ENCODE data around the gene ZNF778. TPM values are rescaled to one million over a fixed set of nuclear protein-coding genes. Genes with fewer than 3 reads are reported as not detected.

Gene ZNF778
- 1 to 10 TPM; 4.6 to 6.3 (median 6.1) TPM for polyA plus RNA-seq (ENCODE audit: insufficient read length in 4 of 4)

- peak in 2 of 4 donors; percentile 73 to 75 for DNase-seq (ENCODE audit: low read depth in 4 of 4, low spot score in 2 of 4)
These were observed at the start of gene ZNF778 for GRCh38 chr16:89217388-89218191. Gene ZNF778, plus strand, starts transcription at chr16:89217703. Its CDS starts 3,425 bp downstream, at chr16:89221128.

DNA sequence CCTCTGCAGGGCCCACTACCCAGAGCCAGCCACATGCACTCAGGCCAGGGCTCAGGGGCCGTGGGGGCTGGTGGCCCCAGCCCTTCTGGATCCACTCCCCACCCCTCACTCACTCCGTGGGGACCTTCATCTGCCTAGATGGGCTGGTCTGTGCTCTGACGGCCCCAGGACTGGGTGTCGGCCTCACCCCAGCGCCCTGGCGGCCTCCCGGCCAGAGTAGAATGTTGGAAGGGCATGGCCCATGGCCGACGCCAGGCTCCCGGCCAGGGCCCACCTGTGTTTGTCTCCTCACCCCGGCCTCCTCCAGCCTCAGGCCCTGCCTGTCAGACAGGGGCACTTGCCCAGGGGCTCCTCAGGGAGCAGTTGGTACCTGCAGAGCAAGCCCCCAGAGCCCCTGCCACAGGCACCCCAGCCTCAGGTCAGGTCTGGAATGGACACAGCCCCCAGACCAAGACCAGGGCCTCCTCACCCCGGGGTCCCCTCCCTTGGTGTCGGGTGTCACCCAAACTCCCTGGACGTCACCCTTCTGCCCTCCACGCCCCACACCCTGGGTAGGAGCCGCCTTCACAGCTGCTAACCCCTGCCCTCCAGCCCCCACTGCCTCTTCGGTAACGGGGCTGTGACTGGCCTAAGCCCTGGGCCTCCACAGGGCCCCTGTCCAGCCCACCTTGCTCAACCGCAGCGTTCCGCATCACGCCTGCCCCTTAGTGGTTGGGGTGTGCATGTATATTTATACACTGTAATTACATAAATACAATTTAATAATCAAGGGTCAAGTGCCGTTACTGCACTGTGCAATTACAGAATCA lies 48.9 kb upstream of the ZNF778 start:
- DNase-seq (ENCODE audit: low read depth in 4 of 4, low spot score in 2 of 4) = no peak

DNA sequence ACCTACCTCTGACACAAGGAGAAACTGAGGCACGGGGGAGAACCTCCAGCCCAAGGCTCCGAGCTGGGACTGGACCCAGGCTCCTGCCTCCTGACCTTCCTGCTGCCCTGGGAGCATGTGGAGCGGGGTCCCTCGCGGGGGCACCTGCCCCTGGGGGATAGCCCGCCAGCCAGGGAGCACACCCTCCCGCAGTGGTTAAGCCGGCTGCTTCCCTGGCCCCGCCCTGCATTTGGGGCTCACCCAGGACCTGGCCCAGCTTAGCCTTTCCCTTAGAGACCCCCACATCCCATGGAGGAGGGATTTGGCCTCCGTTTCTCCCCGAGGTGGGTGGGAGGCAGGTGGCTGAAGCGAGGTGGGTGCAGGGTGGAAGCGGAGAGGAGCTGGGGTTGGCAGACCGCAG lies 47.7 kb upstream of the ZNF778 start:
- no peak for DNase-seq (ENCODE audit: low read depth in 4 of 4, low spot score in 2 of 4)

- no peak for DNase-seq (ENCODE audit: low read depth in 4 of 4, low spot score in 2 of 4)
These were observed 46.9 kb upstream of the ZNF778 start for GRCh38 chr16:89170346-89171215.

DNA sequence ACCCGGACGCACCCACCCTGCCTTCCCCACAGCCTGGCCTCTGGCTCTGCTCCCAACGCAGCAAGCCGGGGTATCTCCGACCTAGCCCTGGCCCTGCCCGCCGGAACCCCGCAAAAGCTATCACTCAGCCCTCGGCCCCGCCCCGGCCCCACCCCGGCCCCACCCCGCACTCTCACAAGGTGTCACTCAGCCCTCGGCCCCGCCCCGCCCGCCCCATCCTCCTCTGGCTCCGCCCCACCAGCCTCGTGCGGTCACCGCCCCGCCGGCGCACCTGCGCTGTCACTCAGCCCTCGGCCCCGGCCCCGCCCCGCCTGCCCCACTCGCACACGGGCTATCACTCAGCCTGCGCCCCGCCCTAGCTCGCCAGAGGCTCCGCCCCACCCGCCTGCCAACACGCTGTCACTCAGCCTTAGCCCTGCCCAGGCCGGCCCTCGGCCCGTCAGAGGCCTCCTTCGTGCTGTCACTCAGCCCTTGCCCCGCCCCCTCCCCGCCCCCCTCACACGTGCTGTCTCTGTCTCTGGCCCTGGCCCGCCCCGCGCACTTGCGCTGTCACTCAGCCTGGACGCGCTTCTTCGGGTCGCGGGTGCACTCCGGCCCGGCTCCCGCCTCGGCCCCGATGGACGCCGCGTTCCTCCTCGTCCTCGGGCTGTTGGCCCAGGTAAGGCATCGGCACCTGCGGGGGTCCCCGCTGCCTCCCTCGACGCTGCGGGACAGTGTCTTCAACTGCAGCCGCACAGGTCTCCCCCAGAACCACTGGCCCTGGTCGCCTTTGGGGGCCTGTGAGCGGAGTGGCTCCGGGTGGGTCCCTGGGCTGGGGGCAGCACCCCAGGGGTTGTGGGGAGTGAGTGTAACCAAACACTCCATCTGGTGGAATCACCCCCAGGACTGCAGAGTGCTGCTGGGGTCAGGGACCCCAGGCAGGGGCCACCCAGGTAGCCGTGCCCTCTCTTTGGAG lies 46.0 kb upstream of the ZNF778 start, which contains the start of gene CDH15:
Gene CDH15, plus strand, starts transcription at position 533 of the 955 bp plus-strand sequence. Its CDS starts 84 bp downstream, at position 617.
- peak in 2 of 4 donors; percentile 71 to 86 for DNase-seq (ENCODE audit: low read depth in 4 of 4, low spot score in 2 of 4)

DNA sequence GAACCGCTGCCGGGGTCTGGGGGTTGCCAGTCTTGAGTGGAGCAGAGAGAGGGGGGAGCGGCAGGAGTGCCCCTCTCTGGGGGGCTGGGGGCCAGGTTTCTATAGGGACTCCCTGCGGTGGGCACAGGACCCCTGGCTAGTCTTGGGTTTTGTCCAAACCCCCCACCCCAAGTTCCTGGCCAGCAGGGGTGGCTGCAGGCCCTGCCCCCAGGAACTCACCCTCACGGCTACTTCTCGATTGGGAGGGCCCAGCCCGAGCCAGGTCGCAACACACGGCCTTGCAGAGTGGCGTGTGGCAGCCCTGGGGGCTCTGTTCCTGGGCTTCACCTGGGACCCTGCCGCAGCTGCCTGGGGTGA lies 45.4 kb upstream of the ZNF778 start:
- no peak for DNase-seq (ENCODE audit: low read depth in 4 of 4, low spot score in 2 of 4)

DNA sequence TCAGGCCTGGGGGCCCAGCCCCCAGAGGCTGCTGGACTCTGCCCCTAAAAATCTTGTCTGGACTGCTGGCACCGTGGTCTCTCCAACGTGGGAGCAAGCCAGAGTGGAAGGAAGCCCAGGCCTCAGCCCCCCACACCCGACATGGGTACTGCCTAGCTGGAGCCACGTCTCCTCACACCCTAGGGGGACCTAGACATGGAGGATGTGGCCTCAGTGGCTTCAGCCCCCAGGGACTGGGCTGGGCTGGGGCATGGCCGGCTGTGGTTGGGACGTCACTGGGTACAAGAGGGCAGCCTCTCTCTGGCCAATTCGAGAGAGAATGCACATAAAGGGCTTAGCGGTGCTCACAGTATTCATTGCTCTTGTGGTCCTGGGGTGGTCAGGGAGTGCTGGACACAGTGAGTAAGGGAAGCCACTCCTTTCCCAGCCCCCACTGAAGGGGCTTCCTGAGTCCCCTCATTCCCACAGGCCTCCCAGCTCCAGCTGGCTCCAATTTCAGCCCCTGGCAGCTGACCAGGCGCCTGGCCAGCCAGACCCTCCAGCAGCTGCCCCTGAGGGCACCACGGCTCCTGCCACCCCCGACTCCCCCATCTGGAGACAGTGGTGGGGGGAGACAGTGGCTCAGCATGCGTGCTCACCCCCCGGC lies 44.9 kb upstream of the ZNF778 start:
- peak in 1 of 4 donors; percentile 49 for DNase-seq (ENCODE audit: low read depth in 4 of 4, low spot score in 2 of 4)

DNA sequence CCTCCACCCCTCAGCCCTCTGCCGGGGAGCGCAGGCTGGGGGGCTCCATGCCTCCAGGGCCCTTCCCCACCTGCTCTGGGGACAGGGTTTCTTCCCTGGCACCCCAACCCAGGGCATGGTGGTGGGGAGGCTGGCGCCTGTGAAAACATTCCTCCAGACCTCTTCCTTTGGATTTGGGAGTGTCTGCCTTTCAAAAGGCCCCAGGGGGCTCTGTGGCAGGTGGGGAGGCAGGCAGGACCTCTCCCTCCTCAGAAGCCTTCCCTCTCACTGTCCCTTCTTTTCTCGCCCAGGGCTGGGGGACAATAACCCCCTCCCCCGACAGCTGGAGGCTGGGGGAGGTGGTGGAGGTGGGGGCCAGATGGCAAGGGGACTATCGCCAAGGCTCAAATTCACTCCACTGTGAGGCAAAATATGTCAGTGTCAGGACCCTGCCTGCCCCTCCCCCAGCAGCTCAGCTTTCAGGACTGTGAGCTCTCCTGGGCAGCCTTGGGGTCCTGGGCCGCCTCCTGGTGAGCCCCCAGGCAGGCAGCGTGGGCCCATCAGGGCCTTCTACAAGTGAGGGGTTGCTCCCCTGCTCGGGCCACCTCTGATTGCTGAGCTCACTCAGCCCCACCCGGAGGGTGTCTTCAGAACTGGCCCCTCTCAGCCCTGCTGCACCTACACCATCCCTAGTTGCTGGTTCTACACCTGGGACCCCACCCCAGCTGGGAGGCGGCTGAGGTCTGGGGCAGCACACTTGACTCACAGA lies 44.2 kb upstream of the ZNF778 start:
- no peak for DNase-seq (ENCODE audit: low read depth in 4 of 4, low spot score in 2 of 4)

DNA sequence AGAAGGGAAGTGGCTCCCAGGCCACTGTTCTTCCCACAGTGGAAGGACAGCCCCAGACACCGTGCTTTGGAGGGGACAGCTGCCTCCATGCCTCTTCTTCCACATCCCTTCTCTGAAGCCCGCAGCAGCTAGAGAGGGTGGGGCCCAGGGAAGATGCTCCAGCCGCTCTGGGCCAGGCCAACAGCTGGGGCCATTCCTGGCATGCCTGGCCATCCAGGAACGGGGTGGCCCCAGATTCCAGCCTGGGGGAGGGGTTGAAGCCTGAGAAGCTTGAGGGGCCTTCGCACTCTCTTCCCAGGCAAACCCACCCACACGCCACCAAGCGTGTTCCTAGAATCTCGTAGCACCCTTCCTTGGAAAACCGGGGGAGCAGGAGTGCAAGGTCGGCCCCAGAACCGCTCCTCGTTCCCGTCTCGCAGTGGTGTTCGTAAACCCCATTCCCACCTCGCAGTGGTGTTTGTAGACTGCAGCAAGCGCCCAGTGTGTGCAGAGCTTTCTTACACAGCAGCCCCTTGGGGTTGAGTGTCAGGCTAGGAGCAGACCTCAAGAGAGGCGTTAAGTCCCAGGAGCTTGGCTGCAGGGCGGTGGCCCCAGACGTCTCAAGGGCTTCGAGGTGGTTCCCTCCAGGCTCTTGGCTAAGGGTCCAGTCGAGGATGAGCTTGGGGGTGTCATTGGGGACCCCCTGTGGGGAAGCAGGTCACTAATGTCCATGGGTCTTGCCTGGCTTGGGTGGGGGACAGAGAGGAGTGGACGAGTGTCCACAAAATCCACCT lies 43.3 kb upstream of the ZNF778 start:
- no peak for DNase-seq (ENCODE audit: low read depth in 4 of 4, low spot score in 2 of 4)

GRCh38 chr16:89174877-89175276 lies 42.6 kb upstream of the ZNF778 start:
- DNase-seq (ENCODE audit: low read depth in 4 of 4, low spot score in 2 of 4) = no peak

DNA sequence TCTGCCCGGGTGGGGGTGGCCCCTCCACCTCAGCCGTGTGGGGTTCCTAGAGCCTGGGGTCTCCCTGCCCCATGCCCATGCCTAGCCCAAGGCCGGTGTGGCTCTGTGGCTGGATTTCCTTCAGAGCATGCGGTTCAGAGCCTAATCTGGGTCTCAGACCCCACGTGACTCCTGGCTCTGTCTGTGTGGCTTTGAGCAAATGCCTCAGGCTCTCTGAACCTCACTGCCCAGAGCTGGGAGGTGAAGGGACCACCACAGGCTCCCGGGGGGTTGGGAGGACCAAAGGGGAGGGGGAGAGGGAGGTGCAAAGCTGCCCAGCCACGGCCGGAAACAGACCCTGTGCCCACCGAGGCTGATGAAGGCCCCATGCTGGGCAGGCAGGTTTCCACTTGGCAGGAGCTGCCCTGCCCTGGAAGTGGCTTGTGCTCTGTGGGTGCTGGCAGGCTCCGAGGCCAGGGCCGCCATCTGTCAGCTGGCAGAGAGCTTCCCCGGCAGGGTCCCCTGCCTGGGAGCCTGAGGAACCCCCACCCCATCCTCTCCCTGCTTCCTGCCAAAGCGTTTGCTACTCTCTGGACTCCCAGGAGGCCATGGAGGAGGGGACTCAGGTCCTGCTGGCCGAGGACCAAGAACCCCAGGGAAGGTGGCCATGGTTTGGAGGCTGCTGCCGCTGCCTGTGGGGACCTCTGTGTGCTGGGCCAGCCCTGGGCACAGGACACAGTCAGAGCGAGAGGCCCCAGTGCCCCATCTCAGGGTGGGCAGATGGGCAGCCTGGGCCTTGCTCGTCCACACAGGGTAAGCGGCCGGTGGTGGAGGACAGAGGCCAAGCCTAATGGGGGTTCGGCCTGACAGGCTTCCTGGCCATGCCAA lies 42.0 kb upstream of the ZNF778 start:
- no peak for DNase-seq (ENCODE audit: low read depth in 4 of 4, low spot score in 2 of 4)

- no peak for DNase-seq (ENCODE audit: low read depth in 4 of 4, low spot score in 2 of 4)
These were observed 41.3 kb upstream of the ZNF778 start for GRCh38 chr16:89176147-89176690.

- DNase-seq (ENCODE audit: low read depth in 4 of 4, low spot score in 2 of 4) = no peak
These were observed 40.8 kb upstream of the ZNF778 start for GRCh38 chr16:89176717-89177116.

DNA sequence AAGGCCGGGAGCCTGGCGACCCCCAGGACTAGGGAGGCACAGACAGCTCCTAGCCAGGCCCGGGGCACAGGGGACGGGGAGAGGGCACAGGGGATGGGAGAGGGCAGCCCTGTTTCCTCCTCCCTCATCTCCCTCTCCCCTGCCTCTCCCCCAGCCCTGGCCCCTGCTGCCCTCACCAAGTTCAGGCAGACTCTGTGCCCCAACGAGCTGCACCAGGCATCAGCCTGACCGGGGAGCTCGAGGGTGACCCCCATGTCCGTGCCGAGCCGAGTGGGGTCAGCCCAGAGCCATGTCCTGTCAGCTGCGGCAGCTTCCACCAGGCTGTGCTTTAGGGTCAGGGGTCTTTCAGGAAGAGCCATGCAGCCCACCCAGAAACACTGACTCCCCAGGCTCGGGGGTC lies 40.0 kb upstream of the ZNF778 start:
- DNase-seq (ENCODE audit: low read depth in 4 of 4, low spot score in 2 of 4) = no peak

DNA sequence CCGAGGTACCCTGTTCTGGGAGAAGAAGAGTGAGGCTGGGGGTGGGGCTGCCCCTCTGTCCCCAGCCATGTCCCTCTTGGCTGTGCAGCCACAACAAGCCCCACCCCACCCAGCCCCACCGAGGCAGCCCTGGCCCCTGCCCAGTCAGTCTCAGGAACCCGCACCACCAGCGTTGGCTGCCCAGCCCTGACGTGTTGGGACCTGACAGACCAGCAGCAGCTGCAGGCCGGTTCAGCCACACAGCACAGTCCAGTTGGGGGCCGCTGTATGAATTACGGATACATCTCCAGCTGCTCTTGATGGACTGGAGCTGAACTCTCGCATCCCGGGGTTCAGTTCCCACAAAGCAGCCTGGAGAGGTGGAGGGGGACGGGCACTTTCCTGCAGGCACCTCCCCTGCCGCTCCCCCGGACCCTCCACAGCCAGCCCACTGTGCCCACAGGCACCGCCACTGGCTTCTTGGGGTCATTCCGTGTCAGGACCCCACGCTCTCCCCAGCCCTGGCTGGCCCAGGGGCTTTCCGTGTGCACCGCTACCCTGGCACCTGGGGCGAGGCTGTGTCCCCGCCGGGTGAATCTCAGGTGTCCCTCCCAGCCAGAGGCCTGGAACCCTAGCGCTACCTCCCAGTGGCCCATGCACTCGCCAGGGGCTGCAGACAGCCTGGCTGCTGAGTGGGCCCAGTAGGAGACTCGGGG lies 38.9 kb upstream of the ZNF778 start:
- no peak for DNase-seq (ENCODE audit: low read depth in 4 of 4, low spot score in 2 of 4)

GRCh38 chr16:89179148-89179484 lies 38.4 kb upstream of the ZNF778 start:
- DNase-seq (ENCODE audit: low read depth in 4 of 4, low spot score in 2 of 4) = no peak

Measured in left renal cortex interstitium (tissue), 4 donors.